ENCODE measurements around the gene LEFTY1. TPM values are rescaled to one million over a fixed set of nuclear protein-coding genes. Genes with fewer than 3 reads are reported as not detected.

LEFTY1 gene
- total RNA-seq, 1 donor from 2014 or later = 0.40 TPM

DNA sequence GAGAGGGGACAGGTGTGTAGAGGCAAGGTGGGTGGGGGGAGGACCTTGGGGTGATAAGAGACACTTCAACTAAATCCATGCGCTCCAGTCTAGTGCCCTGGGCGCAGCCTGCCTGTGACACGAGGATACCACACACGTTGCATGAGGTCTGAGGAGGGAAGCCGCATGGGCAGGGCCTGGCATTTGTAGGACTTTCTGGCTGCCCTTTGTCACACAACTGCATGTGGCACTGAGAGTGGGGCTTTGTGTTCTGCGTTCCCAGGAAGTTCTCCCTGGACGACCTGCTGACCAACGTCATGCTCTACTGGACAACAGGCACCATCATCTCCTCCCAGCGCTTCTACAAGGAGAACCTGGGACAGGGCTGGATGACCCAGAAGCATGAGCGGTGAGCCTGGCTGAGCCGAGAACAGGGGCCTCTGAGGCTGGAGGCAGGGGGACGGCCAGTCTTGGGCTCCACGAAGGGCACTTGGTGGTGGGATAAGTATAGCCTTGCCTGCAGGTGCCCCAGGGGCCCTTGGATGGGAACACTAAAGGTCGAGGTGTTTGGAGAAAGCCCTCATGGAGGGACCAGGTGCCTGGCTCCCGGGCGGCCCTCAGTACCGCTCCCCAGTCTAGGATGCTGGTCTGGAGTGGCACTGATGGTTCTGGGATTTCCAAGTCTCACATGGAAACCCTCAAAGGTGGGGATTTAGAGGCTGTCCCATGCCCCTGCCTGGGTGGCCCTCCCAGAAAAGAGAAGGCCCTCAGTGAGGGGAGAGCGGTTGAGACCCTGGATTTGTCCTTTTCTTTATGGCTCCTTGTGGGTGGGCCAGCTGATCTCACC lies 44.5 kb downstream of the LEFTY1 start:
- TF ChIP-seq, protein P1, sequence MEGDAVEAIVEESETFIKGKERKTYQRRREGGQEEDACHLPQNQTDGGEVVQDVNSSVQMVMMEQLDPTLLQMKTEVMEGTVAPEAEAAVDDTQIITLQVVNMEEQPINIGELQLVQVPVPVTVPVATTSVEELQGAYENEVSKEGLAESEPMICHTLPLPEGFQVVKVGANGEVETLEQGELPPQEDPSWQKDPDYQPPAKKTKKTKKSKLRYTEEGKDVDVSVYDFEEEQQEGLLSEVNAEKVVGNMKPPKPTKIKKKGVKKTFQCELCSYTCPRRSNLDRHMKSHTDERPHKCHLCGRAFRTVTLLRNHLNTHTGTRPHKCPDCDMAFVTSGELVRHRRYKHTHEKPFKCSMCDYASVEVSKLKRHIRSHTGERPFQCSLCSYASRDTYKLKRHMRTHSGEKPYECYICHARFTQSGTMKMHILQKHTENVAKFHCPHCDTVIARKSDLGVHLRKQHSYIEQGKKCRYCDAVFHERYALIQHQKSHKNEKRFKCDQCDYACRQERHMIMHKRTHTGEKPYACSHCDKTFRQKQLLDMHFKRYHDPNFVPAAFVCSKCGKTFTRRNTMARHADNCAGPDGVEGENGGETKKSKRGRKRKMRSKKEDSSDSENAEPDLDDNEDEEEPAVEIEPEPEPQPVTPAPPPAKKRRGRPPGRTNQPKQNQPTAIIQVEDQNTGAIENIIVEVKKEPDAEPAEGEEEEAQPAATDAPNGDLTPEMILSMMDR (IDR thresholded peaks at IDR 0.05) = no peak
- Mint-ChIP-seq H3K4me3 (ENCODE audit: unreplicated experiment) (no peak overlapping the region), H3K36me3 (ENCODE audit: unreplicated experiment) (peaks cover 3% of the 10 kb centered on the region), H3K4me1 (ENCODE audit: unreplicated experiment) (peaks cover 5% of the 10 kb centered on the region), H3K27ac (ENCODE audit: unreplicated experiment) (no peak overlapping the region), H3K9me3 (ENCODE audit: unreplicated experiment) (no peaks in the 10 kb centered on the region), H3K27me3 (ENCODE audit: unreplicated experiment) (no peaks in the 10 kb centered on the region)
- no peak for DNase-seq (ENCODE audit: extremely low spot score, unreplicated experiment)

DNA sequence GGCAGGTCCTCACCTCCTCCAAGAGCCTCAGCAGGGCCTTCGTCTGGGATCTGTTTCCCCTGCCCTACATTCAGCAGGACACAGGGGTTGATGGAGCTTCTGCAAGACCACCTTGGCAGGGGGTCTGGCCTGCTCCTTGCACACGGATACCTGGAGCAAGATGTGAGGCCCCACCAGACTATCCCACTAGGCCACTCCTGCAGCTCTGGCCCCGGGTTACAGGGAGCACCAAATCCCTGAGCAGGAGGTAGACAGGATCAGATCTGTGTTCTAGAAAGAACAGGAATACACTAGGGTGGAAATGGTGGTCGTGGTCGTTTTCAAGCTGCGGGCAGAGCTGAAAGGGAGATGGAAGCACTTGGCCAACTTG lies 45.5 kb downstream of the LEFTY1 start:
- H3K4me1 Mint-ChIP-seq (ENCODE audit: unreplicated experiment) = peaks cover 3% of the 10 kb centered on the region

DNA sequence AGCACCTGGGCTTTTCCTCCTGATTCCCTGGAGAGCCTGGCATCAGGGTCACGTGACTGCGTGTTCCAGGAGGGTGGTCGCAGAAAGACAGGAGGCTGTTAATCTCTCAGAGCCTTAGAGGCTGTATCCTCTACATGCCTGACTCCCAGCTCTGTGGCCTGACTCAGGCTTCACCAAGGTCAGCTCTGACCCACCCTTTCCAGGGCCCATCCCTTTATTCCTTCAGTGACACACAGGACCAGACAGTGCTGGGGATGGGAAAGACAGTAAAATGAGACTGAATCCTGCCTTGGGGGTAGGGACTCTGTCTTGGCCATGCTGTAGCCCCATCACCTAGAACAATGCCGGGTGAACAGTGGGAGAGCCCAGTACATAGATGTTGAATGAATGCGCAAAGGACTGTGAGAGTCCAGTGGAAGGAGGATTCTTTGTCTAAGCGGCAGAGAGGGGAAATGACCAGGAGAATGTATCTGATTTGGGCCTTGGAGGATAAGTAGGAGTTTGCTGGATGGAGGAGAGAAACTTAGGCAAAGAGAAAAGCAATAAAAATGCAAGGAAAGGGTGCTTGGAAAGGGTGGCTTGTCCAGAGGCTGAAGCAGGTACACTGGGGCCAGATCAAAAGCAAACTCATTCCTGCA lies 46.0 kb downstream of the LEFTY1 start:
- Mint-ChIP-seq H3K4me3 (ENCODE audit: unreplicated experiment) (no peak overlapping the region), H3K4me1 (ENCODE audit: unreplicated experiment) (peaks cover 3% of the 10 kb centered on the region), H3K9me3 (ENCODE audit: unreplicated experiment) (no peaks in the 10 kb centered on the region), H3K36me3 (ENCODE audit: unreplicated experiment) (peaks cover 3% of the 10 kb centered on the region), H3K27ac (ENCODE audit: unreplicated experiment) (no peak overlapping the region), H3K27me3 (ENCODE audit: unreplicated experiment) (no peaks in the 10 kb centered on the region)
- TF ChIP-seq, protein P1 (IDR thresholded peaks at IDR 0.05) = no peak
- no peak for DNase-seq (ENCODE audit: extremely low spot score, unreplicated experiment)

More for the DNA sequence above, 45.5 kb downstream of the LEFTY1 start:
- Mint-ChIP-seq H3K4me3 (ENCODE audit: unreplicated experiment) (no peak overlapping the region), H3K27me3 (ENCODE audit: unreplicated experiment) (no peaks in the 10 kb centered on the region), H3K27ac (ENCODE audit: unreplicated experiment) (no peak overlapping the region), H3K9me3 (ENCODE audit: unreplicated experiment) (no peaks in the 10 kb centered on the region), H3K36me3 (ENCODE audit: unreplicated experiment) (peaks cover 3% of the 10 kb centered on the region)
- DNase-seq (ENCODE audit: extremely low spot score, unreplicated experiment) = no peak
- TF ChIP-seq, protein P1 (IDR thresholded peaks at IDR 0.05) = no peak

DNA sequence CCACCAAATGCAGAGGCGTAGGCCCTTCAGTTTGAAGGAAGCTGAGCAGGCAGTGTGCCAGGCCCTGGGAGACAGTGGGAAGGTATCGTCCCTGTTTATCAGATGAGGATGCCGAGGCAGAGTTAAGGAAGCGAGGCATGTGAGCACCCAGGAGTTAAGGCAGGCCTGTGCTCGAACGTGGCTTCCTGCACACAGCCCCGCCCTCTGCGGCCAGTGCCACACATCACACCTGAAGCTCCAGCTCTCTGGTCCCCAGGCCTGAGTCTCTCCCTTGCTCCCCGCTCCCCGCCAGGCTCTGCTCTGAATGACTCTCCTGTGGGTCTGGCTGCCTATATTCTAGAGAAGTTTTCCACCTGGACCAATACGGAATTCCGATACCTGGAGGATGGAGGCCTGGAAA lies 46.9 kb downstream of the LEFTY1 start:
- H3K4me1 Mint-ChIP-seq (ENCODE audit: unreplicated experiment) = peaks cover 3% of the 10 kb centered on the region

DNA sequence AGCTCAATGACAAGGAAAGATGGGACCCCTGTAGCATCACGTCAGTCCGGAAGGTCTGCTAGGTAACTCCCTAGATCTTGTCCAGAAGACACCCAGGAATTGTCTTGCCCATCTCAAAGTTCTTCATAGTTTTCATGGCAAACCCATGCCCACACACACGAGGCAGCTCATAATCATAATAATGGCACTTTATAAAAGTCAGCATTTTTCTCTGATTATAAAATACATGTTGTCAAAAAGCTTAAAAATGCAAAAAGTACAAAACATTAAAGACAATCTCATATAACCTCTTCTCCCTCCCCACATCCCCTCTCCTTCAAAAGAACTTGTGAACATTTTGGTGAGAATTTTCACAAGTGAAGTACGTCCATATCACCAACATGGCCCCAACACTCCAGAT lies 48.2 kb downstream of the LEFTY1 start:
- peaks cover 1% of the 10 kb centered on the region for H3K4me1 Mint-ChIP-seq (ENCODE audit: unreplicated experiment)
- H3K27ac Mint-ChIP-seq (ENCODE audit: unreplicated experiment) = no peak overlapping the region
- no peaks in the 10 kb centered on the region for H3K9me3 Mint-ChIP-seq (ENCODE audit: unreplicated experiment)
- no peak overlapping the region for H3K4me3 Mint-ChIP-seq (ENCODE audit: unreplicated experiment)
- no peaks in the 10 kb centered on the region for H3K27me3 Mint-ChIP-seq (ENCODE audit: unreplicated experiment)
- TF ChIP-seq, protein P1 (IDR thresholded peaks at IDR 0.05) = no peak
- DNase-seq (ENCODE audit: extremely low spot score, unreplicated experiment) = no peak
- H3K36me3 Mint-ChIP-seq (ENCODE audit: unreplicated experiment) = no peaks in the 10 kb centered on the region

More for the DNA sequence above, 46.9 kb downstream of the LEFTY1 start:
- Mint-ChIP-seq H3K9me3 (ENCODE audit: unreplicated experiment) (no peaks in the 10 kb centered on the region), H3K36me3 (ENCODE audit: unreplicated experiment) (peaks cover 2% of the 10 kb centered on the region), H3K4me3 (ENCODE audit: unreplicated experiment) (no peak overlapping the region), H3K27me3 (ENCODE audit: unreplicated experiment) (no peaks in the 10 kb centered on the region), H3K27ac (ENCODE audit: unreplicated experiment) (no peak overlapping the region)
- no peak for DNase-seq (ENCODE audit: extremely low spot score, unreplicated experiment)
- TF ChIP-seq, protein P1 (IDR thresholded peaks at IDR 0.05) = no peak

Measured in osteocyte (in vitro differentiated cells).